Mucosa of gallbladder (tissue), 1 donor: ENCODE results near the gene ELFN2. TPM values are rescaled to one million over a fixed set of nuclear protein-coding genes. Genes with fewer than 3 reads are reported as not detected.

ENCODE experiments used
- DNase-seq: peaks from one replicate; pipeline ENCODE4 v3.0.0-alpha.2; 2020; ENCODE audit warnings: low spot score
- total RNA-seq: library from RNA; stranded (reverse); gene quantifications from one replicate; pipeline ENCODE4 v1.2.1, GENCODE V29; 2021
- donor health status: DM: no; HTN: no; CAD: no.

Gene ELFN2
- total RNA-seq, 1 donor from 2014 or later, result 31.2 TPM

GRCh38 chr22:37384691-37385090 is 42.6 kb downstream of the ELFN2 start:
- no peak for DNase-seq

- DNase-seq, result no peak
Observed at GRCh38 chr22:37383341-37383740, 43.9 kb downstream of the ELFN2 start.

GRCh38 chr22:37381489-37381888 is 45.8 kb downstream of the ELFN2 start:
- DNase-seq, result no peak

DNA sequence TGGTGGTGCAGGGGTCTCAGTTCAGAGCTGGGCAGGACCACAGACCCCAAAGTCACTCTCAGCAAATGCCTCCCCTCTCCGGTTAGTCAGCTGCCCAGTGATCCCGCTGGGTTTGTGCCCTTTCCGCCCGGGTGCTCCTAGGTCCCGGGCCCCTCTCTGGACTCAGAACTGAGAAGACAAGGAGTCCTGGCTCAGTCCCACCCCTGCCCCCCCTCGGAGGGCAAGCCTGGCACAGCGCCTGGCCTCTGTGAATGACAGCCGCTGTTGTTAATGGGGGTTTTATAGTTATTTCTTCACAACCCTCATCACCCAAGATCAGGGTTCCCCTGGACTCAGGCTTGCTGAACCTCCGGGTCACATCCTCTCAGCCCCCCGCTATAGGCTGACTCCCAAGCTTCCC is 47.6 kb downstream of the ELFN2 start:
- DNase-seq, result no peak

DNA sequence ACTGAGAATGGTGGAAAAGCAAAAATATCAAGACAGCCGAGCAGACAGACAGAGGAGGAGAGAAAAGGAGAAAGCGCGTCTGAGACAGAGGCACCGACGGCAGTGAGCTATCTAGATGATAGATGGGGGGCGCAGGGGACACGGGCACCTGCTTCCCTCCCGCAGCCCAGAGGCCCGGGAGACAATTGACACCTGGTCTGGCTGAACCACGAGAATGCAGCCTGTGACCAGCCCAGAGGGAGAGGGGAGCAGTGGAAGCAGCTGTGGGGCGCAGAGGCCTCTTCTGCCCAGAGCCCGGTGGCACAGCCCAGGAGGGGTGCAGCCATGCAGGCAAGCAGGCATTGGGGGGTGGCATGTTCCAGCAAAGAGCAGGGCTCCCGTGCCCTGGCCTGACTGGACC is 48.2 kb downstream of the ELFN2 start:
- DNase-seq, result no peak

DNA sequence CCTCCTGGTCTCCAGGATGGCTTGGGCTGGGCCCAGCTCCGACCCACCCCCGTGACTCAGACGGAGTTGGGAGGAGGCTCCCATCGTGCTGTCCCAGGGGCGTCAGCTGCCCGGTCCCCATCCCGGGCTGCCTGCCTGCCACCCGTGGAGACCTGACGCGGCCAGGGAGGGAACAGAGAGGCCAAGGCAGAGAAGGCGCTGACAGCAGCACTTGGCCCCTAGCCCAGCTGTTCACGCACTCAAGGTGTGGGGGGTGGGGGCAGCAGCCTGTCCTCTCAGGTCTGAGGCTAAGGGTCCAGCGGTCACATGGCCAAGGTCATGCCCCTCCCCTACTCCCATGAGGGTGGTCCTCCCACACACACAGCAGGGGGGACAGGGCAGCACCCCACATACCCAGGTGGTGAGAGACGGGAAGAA is 48.6 kb downstream of the ELFN2 start:
- no peak for DNase-seq

GRCh38 chr22:37377927-37378326 is 49.4 kb downstream of the ELFN2 start:
- DNase-seq, result no peak

DNA sequence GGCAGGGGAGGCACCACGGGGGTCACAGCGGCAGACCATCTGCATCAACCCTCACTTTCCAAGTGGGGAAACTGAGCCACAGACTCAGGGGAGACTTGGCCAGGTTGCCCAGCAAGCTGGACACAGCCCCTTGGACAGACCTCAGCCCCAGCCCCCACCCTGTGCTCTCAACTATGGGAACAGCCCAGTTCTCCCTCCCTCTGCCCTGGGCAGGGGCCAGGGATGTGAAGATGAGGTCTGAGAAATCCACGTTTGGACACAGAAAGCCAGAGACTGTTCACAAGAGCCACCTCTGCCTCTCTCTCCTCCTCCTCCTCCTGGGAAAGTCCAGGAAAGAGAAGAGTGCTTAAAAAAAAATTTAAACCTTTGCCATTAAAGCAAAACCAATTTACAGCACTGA is 50.1 kb downstream of the ELFN2 start:
- DNase-seq, result no peak

GRCh38 chr22:37376643-37377042 is 50.6 kb downstream of the ELFN2 start:
- DNase-seq, result no peak

- no peak for DNase-seq
Observed at GRCh38 chr22:37375801-37376200, 51.5 kb downstream of the ELFN2 start.

DNA sequence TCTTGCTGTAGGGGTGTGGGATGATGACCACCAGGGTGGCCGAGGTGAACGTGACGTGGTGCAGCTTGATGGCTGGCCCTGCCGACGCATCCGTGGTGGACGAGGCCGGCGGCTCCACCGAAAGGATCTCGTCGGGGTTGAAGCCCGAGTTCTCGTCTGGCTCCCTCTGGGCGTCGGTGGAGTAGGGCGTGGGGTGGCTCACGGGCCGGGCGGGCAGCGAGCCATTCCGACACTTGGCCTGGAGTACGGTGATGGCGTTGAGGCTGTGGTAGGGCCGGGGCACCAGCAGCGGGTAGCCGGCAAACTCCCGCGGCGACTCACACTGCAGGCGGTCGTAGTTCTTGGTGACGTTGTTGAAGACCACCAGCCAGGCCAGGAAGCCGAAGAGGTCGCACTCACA is 52.7 kb downstream of the ELFN2 start:
- no peak for DNase-seq

DNA sequence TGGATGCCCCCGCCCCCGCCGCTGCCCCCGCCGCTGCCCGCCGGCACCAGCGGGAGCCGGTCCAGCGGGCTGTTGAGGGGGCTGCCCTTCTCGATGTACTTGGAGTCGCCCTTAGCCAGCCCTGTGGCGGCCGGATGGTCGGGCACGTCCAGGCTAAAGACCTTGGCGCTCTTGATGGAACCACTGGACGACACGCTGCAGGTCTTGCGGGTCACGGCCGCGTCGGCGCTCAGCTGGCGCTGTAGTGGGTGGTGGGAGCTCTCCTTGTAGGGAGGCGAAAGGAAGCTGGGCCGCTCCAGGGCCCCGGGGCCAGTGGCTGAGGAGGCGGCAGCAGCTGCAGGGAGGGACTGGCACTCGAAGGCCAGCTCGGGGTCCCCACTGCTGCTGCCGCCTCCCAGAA is 53.8 kb downstream of the ELFN2 start:
- DNase-seq, result no peak

GRCh38 chr22:37371911-37372310 is 55.4 kb downstream of the ELFN2 start:
- DNase-seq, result no peak

GRCh38 chr22:37371491-37371890 is 55.8 kb downstream of the ELFN2 start:
- no peak for DNase-seq

- peak; percentile 17 for DNase-seq
Observed at GRCh38 chr22:37370306-37370979, 56.8 kb downstream of the ELFN2 start.

DNA sequence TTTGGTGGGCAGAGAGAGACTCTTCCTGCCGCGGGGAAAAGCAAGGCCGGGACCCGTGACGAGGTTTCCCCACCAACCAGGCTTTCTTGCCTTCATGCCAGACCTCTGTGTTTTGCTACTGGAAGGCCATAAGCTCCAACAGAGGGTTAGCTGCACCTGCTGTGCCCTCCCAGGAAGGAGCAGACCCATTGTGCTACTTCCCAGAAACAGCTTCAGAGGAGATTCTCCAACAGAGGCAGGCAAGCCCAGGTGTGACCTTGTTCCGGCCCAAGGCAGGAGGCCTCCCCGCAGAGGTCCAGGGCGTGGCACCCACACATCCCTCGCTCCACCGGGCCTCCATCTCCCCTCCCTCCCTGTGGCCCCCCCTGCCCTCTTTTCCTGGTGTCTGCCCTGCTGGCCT is 57.8 kb downstream of the ELFN2 start:
- DNase-seq, result no peak

DNA sequence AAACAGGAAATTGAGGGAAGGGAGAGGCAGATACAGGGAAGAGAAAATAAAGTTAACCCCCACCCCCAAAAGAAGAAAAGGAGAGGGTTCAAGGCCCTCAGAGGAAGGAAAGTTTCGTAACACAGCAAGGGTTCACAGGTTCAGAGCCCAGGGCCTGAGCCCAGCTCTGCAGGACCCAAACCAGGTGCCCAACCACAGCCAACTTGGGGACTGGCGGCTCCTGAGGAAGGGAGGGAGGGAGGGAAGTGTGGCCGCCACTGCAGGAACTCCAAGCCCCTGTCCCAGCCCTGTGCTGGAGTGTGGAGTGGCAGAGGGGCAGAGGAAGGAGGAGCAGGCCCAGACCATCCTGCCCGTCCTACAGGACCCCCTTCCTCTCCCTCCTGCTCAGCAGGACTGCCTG is 59.2 kb downstream of the ELFN2 start:
- DNase-seq, result no peak

GRCh38 chr22:37366601-37367000 is 60.7 kb downstream of the ELFN2 start:
- DNase-seq, result no peak

- DNase-seq, result no peak
Observed at GRCh38 chr22:37365950-37366349, 61.3 kb downstream of the ELFN2 start.

- no peak for DNase-seq
Observed at GRCh38 chr22:37363261-37363992, 63.9 kb downstream of the ELFN2 start.

DNA sequence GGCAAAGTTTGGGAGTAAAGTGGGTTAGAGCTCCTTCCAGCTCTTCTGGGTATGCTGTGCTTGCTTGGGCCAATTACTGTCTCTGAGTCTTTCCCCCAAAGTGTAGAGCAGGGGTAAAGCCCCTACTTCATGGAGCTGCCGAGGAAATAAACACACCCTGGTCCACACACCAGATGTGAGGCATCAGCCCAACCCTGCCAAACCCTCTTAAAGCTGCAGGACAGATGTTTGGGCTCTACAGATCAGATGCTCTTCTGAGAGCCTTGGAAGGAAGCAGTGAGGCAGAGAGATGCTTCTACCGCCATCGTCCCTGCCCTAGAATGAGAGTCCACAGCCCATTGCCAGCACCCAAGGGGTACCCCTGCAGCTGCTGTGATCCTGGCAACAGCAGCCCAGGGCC is 64.7 kb downstream of the ELFN2 start:
- DNase-seq, result no peak

- DNase-seq, result no peak
Observed at GRCh38 chr22:37358917-37359316, 68.4 kb downstream of the ELFN2 start.

DNA sequence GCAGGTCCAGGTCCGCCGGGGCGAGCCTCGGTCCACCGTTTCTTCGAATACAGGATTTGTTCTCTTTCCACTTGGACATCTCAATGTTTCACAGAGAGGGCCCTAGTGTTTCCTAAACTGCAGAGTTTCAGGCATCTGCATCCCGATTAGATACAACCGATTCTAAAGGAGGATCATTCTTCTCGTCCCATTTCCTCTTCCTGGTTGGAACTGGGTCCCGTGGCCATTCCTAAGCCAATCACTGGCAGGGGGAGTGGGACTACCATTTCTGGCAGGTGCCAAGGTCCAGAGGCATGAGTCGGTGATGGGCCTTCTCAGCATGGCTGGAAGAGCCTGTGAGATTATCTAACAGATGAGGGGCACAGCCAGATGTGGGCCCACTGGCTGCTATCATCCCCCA is 68.9 kb downstream of the ELFN2 start:
- DNase-seq, result no peak
